Heart right ventricle (tissue), 16 donors: ENCODE data around the gene RAB39A. TPM values are rescaled to one million over a fixed set of nuclear protein-coding genes. Genes with fewer than 3 reads are reported as not detected.

ENCODE experiments used
- ATAC-seq, 8 donors: fragments of 200-7000 bp; cut with Tn5 transposase; one replicate each; pipeline ENCODE4 v1.9.1; 2020; ENCODE audit warnings: mild to moderate bottlenecking in 8 of 8, moderate library complexity in 8 of 8, moderate number of reproducible peaks in 1 of 8
- DNase-seq, 2 donors: peaks; one replicate each; pipeline ENCODE4 v3.0.0-alpha.2; 2020
- H3K27ac ChIP-seq, 10 donors: fragments of 200-600 bp; sonication (generic) in 2 of 10; one replicate each; pipeline versions ENCODE4 v1.5.0 to v1.8.0; 2020 to 2022; ENCODE audit warnings: mild to moderate bottlenecking in 3 of 10
- H3K27me3 ChIP-seq, 7 donors: fragments of 200-600 bp; one replicate each; pipeline ENCODE4 v1.8.0; 2021 to 2022; ENCODE audit warnings: mild to moderate bottlenecking in 2 of 7
- H3K36me3 ChIP-seq, 9 donors: fragments of 200-600 bp; sonication (generic) in 1 of 9; one replicate each; pipeline versions ENCODE4 v1.5.0 to v1.8.0; 2020 to 2022; ENCODE audit warnings: mild to moderate bottlenecking in 2 of 9
- H3K4me1 ChIP-seq, 9 donors: fragments of 200-600 bp; sonication (generic) in 1 of 9; one replicate each; pipeline versions ENCODE4 v1.5.0 to v1.8.0; 2020 to 2022; ENCODE audit warnings: mild to moderate bottlenecking in 4 of 9
- H3K4me3 ChIP-seq, 10 donors: fragments of 200-600 bp; sonication (generic) in 2 of 10; one replicate each; pipeline versions ENCODE4 v1.5.0 to v1.8.0; 2020 to 2022; ENCODE audit warnings: mild to moderate bottlenecking in 7 of 10, moderate library complexity in 2 of 10
- H3K9me3 ChIP-seq, 11 donors: fragments of 200-600 bp in 10 of 11; sonication (generic) in 2 of 11; one replicate each; pipeline versions ENCODE4 v1.5.0 to v1.8.0; 2013 to 2022; ENCODE audit warnings: mild to moderate bottlenecking in 2 of 11, control low read depth in 1 of 11, moderate library complexity in 1 of 11
- WGBS, 2 donors: extraction: QIAGEN DNeasy Blood & Tissue Kit; methylation state at CpG; one replicate each; pipeline ENCODE4 v1.1.7; 2013; ENCODE audit warnings: inconsistent platforms in 1 of 2; 5-methylcytosine and 5-hydroxymethylcytosine counted together
- intact Hi-C, 10 donors: fragments of 100-400 bp; cut with DNase I; formaldehyde crosslinking; loops; one replicate each; pipeline versions ENCODE4 v1.11.1 to v1.14.2; 2022
- polyA plus RNA-seq, 2 donors: library from polyadenylated mRNA; stranded (reverse); fragments of 200-250 nt; gene quantifications; one replicate each; pipeline ENCODE4 v1.2.3, GENCODE V29; 2013
- total RNA-seq, 10 donors: library from RNA; stranded (reverse); fragmentation: NEBNext Ultra II Directional in 3 of 10; extraction: Animal tissue kit (Norgen Biotek cat#: 25700) in 3 of 10; gene quantifications; one replicate each; pipeline versions ENCODE4 v1.2.1 to v1.2.4, GENCODE V29; 2021 to 2023
- TF ChIP-seq, protein P1 (sequence below), 9 donors: fragments of 200-600 bp; sonication (generic) in 2 of 9; IDR thresholded peaks; one replicate each; pipeline versions ENCODE4 v1.5.0 to v1.8.0; 2021 to 2022; ENCODE audit warnings: antibody characterized with exemption in 9 of 9, mild to moderate bottlenecking in 5 of 9, moderate library complexity in 1 of 9
- donor health status: Arrhythmogenic right ventricular cardiomyopathy.
- donor health status: ischemic (EF 13 %, LVEDD 7.1; RV severe dilation, severe dysfunction).
- donor health status: healthy with polysubstance abuse.
- donor health status: DM: no; HTN: yes; CAD: no.
- donor health status: DM: no; HTN: no; CAD: no.
- donor health status: ischemic (EF 25% LVEDD 6.9; RV normal size, moderate dysfunction).
- donor health status: ischemic (EF 25% LVEDD 5.7; RV mildly dilated, moderate dysfunction).
- donor health status: healthy.
- donor health status: DM: yes; HTN: yes; CAD: no.
- donor health status: Ischemic cardiomyopathy.
- donor health status: ischemic (EF 35%, LVEDD 5.7; RV mildly dilated, moderate dysfunction).
- donor health status: nonischemic (EF 11% LVEDD 7.7; RV severe dilation, severe dysfunction).
- donor health status: DM: yes; HTN: yes; CAD: no.
- donor health status: PGD.
- donor health status: ischemic (EF 29% LVEDD 5.4; RV normal size, mild dysfunction).
- donor health status: nonischemic (EF 23%, LVEDD 6.1; RV moderate dilation, normal function).

The RAB39A gene
- total and polyA plus RNA-seq, 12 donors = 0.01 to 3.0 (median 0.31) TPM; not detected in 3

DNA sequence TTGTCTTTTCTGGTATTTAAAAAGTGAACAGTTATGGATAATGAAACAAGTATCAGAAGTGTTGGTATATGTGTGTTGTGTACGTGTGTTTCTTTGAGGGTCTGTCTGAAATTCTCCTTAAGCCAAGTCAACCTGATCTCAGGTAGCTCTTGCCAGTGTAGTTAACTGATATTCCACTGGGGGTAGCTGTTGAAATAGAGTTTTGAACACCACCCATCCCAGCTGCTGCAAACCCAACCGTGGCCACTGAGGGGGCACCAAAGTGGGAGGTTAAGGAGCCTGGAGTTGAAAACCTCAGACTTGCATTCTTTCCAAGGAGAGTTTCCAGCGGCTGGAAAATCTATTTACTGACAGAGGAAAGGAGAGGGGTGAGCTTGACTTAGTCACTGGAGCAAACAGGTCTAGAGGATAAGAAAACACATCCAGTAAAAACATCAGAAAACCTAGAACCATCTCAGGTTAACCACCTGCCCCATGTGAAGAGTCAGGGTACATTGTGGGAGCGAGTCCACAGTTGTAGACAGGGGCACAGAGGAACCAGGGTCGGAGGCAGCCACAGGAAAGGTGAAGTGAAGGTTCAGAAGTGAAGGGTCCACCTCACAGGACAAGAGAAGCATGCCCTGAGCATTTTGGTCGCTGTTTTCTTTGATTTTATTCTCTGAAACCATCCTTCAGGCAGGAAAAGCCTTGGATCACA lies 71.7 kb downstream of the RAB39A start:
- H3K9me3 ChIP-seq = no peaks in the 10 kb centered on the region
- DNase-seq = no peak
- intact Hi-C loops = loop anchor here in 4 of 10 donors (5.0 to 10.0 kb wide), 3 partner anchors 652 to 665 kb away; partner anchors contain the start of gene DDX10 (in 1 of the 4)
- WGBS, 2 donors = 34% methylated on average over 6 of the region's 6 CpGs
- TF ChIP-seq, protein P1, sequence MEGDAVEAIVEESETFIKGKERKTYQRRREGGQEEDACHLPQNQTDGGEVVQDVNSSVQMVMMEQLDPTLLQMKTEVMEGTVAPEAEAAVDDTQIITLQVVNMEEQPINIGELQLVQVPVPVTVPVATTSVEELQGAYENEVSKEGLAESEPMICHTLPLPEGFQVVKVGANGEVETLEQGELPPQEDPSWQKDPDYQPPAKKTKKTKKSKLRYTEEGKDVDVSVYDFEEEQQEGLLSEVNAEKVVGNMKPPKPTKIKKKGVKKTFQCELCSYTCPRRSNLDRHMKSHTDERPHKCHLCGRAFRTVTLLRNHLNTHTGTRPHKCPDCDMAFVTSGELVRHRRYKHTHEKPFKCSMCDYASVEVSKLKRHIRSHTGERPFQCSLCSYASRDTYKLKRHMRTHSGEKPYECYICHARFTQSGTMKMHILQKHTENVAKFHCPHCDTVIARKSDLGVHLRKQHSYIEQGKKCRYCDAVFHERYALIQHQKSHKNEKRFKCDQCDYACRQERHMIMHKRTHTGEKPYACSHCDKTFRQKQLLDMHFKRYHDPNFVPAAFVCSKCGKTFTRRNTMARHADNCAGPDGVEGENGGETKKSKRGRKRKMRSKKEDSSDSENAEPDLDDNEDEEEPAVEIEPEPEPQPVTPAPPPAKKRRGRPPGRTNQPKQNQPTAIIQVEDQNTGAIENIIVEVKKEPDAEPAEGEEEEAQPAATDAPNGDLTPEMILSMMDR (IDR thresholded peaks at IDR 0.05) = peak in 7 of 9 donors; percentile 21 to 48 (median 34)
- ATAC-seq = peak in 1 of 8 donors; percentile 68
- no peak overlapping the region for H3K4me3 ChIP-seq
- H3K27me3 ChIP-seq = peaks cover 0 to 4% (median 0%) of the 10 kb centered on the region in 7 donors
- no peak overlapping the region for H3K27ac ChIP-seq
- H3K36me3 ChIP-seq = no peaks in the 10 kb centered on the region
- H3K4me1 ChIP-seq = no peaks in the 10 kb centered on the region

DNA sequence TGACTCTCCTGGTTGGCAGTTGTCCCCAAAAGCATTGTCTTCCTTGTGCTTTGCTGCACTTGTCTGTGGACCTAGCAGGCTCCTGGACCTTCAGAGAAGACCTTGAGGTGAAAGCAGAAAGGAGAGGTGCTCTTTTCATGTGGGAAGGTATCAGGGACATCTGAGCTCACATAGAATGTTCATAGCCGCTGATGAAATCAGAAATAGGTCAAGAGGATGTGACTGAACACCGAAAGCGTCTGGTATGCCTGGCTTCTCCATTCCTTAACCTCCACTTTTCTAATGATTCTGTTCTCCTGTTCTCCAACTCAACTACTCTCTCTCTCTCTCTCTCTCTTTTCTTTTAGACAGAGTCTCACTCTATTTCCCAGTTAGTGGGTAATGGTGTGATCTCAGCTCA lies 74.2 kb downstream of the RAB39A start:
- H3K4me1 ChIP-seq = no peaks in the 10 kb centered on the region
- H3K27ac ChIP-seq = no peak overlapping the region
- peaks cover 0 to under 1% (median 0%) of the 10 kb centered on the region in 7 donors for H3K27me3 ChIP-seq
- no peak for ATAC-seq
- whole genome bisulfite sequencing, 2 donors = 85 to 92% methylated on average over 3 of the region's 3 CpGs
- TF ChIP-seq, protein P1 (IDR thresholded peaks at IDR 0.05) = no peak
- no peaks in the 10 kb centered on the region for H3K36me3 ChIP-seq
- intact Hi-C loops = loop anchor here in 4 of 10 donors (5.0 to 10.0 kb wide), 3 partner anchors 650 to 662 kb away; partner anchors contain the start of gene DDX10 (in 1 of the 4)
- DNase-seq = no peak
- H3K9me3 ChIP-seq = no peaks in the 10 kb centered on the region
- no peak overlapping the region for H3K4me3 ChIP-seq

DNA sequence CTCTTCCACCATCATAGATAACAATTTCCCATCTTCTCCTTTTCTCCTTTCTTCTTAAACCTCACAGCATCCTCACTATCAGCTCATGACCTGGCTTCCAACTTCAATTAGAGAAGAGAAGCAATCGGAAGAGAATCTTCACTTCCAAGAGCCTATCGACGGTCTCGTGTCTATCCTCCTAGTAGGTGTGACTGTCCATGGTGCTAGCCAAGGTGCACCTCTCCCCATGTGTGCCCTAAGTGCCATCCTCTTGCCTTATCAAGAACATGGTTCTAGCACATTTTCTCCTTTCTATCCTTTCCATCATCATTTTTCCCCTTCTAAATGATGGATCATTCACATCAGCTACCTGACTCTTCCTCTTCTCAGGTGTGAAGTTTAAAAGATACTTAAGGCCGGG lies 75.4 kb downstream of the RAB39A start:
- intact Hi-C loops = loop anchor here in 4 of 10 donors (5.0 to 10.0 kb wide), 3 partner anchors 649 to 661 kb away; partner anchors contain the start of gene DDX10 (in 1 of the 4)
- Histone ChIP-seq H3K4me1 (peaks cover 0 to 6% (median 0%) of the 10 kb centered on the region in 9 donors), H3K27me3 (no peaks in the 10 kb centered on the region), H3K27ac (no peak overlapping the region), H3K4me3 (no peak overlapping the region), H3K9me3 (no peaks in the 10 kb centered on the region), H3K36me3 (no peaks in the 10 kb centered on the region)
- ATAC-seq (no peak), DNase-seq (no peak)
- TF ChIP-seq, protein P1 (IDR thresholded peaks at IDR 0.05) = no peak
- WGBS, 2 donors = 84% methylated on average over 5 of the region's 5 CpGs

DNA sequence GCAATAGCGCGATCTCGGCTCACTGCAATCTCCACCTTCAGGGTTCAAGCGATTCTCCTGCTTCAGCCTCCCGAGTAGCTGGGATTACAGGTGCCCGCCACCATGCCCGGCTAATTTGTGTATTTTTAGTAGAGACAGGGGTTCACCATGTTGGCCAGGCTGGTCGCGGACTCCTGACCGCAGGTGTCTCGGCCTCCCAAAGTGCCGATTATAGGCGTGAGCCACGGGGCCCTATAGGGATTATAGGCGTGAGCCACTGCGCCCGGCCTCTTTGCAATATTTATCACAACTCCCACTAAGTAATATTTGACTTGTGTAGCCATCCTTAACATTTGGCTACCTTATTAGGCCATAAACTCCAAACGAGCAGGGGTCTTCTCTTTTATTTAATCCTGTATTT lies 79.6 kb downstream of the RAB39A start:
- H3K4me3 ChIP-seq = no peak overlapping the region
- intact Hi-C loops = loop anchor here in 4 of 10 donors (5.0 to 10.0 kb wide), 3 partner anchors 214 to 657 kb away; partner anchors contain the start of genes ATM (in 2 of the 4), NPAT (in 2 of the 4) and DDX10 (in 1 of the 4)
- H3K36me3 ChIP-seq = peaks cover 0 to 12% (median 0%) of the 10 kb centered on the region in 9 donors
- DNase-seq (no peak), ATAC-seq (no peak)
- no peaks in the 10 kb centered on the region for H3K9me3 ChIP-seq
- TF ChIP-seq, protein P1 (IDR thresholded peaks at IDR 0.05) = no peak
- H3K27me3 ChIP-seq = no peaks in the 10 kb centered on the region
- 97% methylated on average over 18 of the region's 18 CpGs for WGBS, 2 donors
- H3K4me1 ChIP-seq = peaks cover 2 to 36% (median 30%) of the 10 kb centered on the region in 9 donors
- H3K27ac ChIP-seq = no peak overlapping the region
